BLaER1 treated with 17β-estradiol and CSF1 and Interleukin-3, amounts not matched to agents 10 nM and 100 nM (cell line): ENCODE measurements around the gene PLEKHA7.

Experiments used
- H3K27ac ChIP-seq, 11 experiments: shearing (Covaris generic); formaldehyde crosslinking; 2 replicates each; pipeline ENCODE4 v1.8.1; 2022
- H3K27me3 ChIP-seq, 11 experiments: shearing (Covaris generic); formaldehyde crosslinking; 2 replicates each; pipeline ENCODE4 v1.8.1; 2022
- H3K36me3 ChIP-seq, 11 experiments: shearing (Covaris generic); formaldehyde crosslinking; 2 replicates each; pipeline ENCODE4 v1.8.1; 2022
- H3K4me1 ChIP-seq, 10 experiments: shearing (Covaris generic); formaldehyde crosslinking; 2 replicates each; pipeline ENCODE4 v1.8.1; 2022
- H3K4me2 ChIP-seq, 11 experiments: shearing (Covaris generic); formaldehyde crosslinking; 2 replicates each; pipeline ENCODE4 v1.8.1; 2022
- H3K4me3 ChIP-seq, 10 experiments: shearing (Covaris generic); formaldehyde crosslinking; 2 replicates each; pipeline ENCODE4 v1.8.1; 2022
- H3K9ac ChIP-seq, 11 experiments: shearing (Covaris generic); formaldehyde crosslinking; 2 replicates each; pipeline ENCODE4 v1.8.1; 2022
- H3K9me3 ChIP-seq, 11 experiments: shearing (Covaris generic); formaldehyde crosslinking; replicated peaks in 1 of 11; 2 replicates each; pipeline ENCODE4 v1.8.1; 2022
- H4K20me1 ChIP-seq, 11 experiments: shearing (Covaris generic); formaldehyde crosslinking; 2 replicates each; pipeline ENCODE4 v1.8.1; 2022
- Cebpa-rat ChIP-seq, 11 experiments: shearing (Covaris generic); IDR thresholded peaks; 2 replicates each; pipeline ENCODE4 v1.8.1; 2022

PLEKHA7 gene

GRCh38 chr11:16982256-16982671 lies 31.9 kb downstream of the PLEKHA7 start:
- Histone ChIP-seq H3K9ac (no peak overlapping the region), H3K4me2 (no peak overlapping the region), H3K9me3 (no peaks in the 10 kb centered on the region), H4K20me1 (no peaks in the 10 kb centered on the region), H3K27ac (no peak overlapping the region), H3K4me1 (peaks cover 5 to 15% (median 8%) of the 10 kb centered on the region in 10 experiments; a peak in 16 of 20 replicates), H3K4me3 (no peak overlapping the region), H3K36me3 (no peaks in the 10 kb centered on the region), H3K27me3 (no peaks in the 10 kb centered on the region)
- TF ChIP-seq Cebpa-rat (IDR thresholded peaks at IDR 0.05) = no peak

- no peak for TF ChIP-seq Cebpa-rat (IDR thresholded peaks at IDR 0.05)
- Histone ChIP-seq H3K9me3 (no peaks in the 10 kb centered on the region), H3K9ac (no peak overlapping the region), H3K27ac (no peak overlapping the region), H4K20me1 (no peaks in the 10 kb centered on the region), H3K36me3 (no peaks in the 10 kb centered on the region), H3K27me3 (no peaks in the 10 kb centered on the region), H3K4me2 (no peak overlapping the region), H3K4me3 (no peak overlapping the region), H3K4me1 (peaks cover 4 to 15% (median 7%) of the 10 kb centered on the region in 10 experiments; a peak in 16 of 20 replicates)
Measured at GRCh38 chr11:16981651-16982194, 32.5 kb downstream of the PLEKHA7 start.

DNA sequence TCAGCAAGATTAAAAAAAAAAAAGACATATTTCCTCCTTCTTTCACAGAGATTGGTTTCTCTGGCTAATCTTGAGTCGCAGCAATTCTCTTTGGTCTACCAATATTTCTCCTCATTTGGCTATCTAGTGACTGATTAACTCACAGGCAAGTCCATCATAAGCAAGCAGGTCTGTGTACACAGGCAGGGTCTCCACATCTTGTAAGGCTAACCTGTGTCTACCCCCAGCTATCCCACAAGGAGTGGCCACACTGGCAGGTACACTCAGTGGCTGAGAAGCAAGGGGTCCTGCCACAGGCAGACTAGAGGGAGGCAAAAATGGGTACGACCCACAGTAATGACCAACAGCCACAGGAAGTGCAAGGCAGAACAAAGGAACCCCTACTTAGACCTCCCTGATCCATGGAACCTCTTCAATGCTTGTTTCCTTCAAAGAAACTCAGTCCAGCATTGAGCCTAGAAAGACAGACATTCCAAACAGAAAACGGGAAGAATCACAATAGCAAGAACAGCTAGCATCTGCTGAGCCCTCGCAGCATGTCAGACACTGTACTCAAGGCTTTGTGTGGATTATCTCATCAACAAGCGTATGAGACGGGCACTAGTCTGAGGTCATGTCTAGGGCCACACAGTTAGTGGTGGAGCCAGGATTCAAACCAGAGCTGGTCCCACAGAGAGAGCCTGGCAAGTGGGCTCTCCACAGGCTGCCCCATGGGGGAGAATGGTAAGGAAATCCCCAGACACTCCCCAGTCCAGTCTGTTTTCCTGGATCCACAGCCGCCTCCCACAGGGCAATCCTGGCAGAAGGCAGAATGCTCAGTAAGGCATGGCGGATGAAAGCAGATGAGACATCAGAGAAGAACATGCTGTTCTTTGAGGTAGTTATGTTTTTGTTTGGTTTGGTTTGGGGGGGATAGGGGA lies 34.3 kb downstream of the PLEKHA7 start:
- H3K4me2 ChIP-seq = no peak overlapping the region

DNA sequence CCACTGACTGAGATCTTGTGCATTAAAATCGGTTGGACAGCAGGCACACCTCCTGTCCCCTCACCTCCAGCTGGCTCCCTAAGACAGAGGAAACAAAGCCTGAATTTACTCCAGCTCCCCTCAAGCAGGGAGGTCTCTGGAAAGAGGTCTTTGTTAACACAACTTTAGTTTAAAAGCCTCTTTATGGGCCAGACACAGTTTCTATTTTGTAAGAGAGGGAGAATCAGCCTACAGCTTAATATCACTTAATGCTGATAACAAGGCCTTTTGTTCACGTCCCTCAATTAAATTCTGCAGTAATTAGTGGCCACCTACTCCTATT lies 36.3 kb downstream of the PLEKHA7 start:
- H3K4me2 ChIP-seq = no peak overlapping the region
- TF ChIP-seq Cebpa-rat (IDR thresholded peaks at IDR 0.05) = no peak

More for the DNA sequence above, 34.3 kb downstream of the PLEKHA7 start:
- H3K4me3 ChIP-seq = no peak overlapping the region
- TF ChIP-seq Cebpa-rat (IDR thresholded peaks at IDR 0.05) = no peak
- H4K20me1 ChIP-seq = no peaks in the 10 kb centered on the region
- no peaks in the 10 kb centered on the region for H3K9me3 ChIP-seq
- H3K27ac ChIP-seq = no peak overlapping the region
- H3K36me3 ChIP-seq = no peaks in the 10 kb centered on the region
- no peak overlapping the region for H3K9ac ChIP-seq
- peaks cover 0 to 7% (median 0%) of the 10 kb centered on the region in 10 experiments; a peak in 3 of 20 replicates for H3K4me1 ChIP-seq
- no peaks in the 10 kb centered on the region for H3K27me3 ChIP-seq

GRCh38 chr11:16977136-16977993 lies 36.8 kb downstream of the PLEKHA7 start:
- H3K4me3 ChIP-seq = no peak overlapping the region
- no peaks in the 10 kb centered on the region for H3K9me3 ChIP-seq
- H3K36me3 ChIP-seq = no peaks in the 10 kb centered on the region
- no peak overlapping the region for H3K27ac ChIP-seq
- no peaks in the 10 kb centered on the region for H4K20me1 ChIP-seq
- no peaks in the 10 kb centered on the region for H3K4me1 ChIP-seq
- H3K9ac ChIP-seq = no peak overlapping the region
- TF ChIP-seq Cebpa-rat (IDR thresholded peaks at IDR 0.05) = no peak
- H3K4me2 ChIP-seq = no peak overlapping the region
- no peaks in the 10 kb centered on the region for H3K27me3 ChIP-seq

More for the DNA sequence above, 36.3 kb downstream of the PLEKHA7 start:
- no peaks in the 10 kb centered on the region for H4K20me1 ChIP-seq
- peaks cover 0 to 5% (median 0%) of the 10 kb centered on the region in 10 experiments; a peak in 3 of 20 replicates for H3K4me1 ChIP-seq
- no peak overlapping the region for H3K27ac ChIP-seq
- H3K9ac ChIP-seq = no peak overlapping the region
- no peaks in the 10 kb centered on the region for H3K27me3 ChIP-seq
- H3K36me3 ChIP-seq = no peaks in the 10 kb centered on the region
- H3K4me3 ChIP-seq = no peak overlapping the region
- no peaks in the 10 kb centered on the region for H3K9me3 ChIP-seq

GRCh38 chr11:16976379-16976778 lies 37.8 kb downstream of the PLEKHA7 start:
- Histone ChIP-seq H3K27me3 (no peaks in the 10 kb centered on the region), H3K9ac (no peak overlapping the region), H3K36me3 (no peaks in the 10 kb centered on the region), H3K4me3 (no peak overlapping the region), H3K4me1 (no peaks in the 10 kb centered on the region), H3K9me3 (no peaks in the 10 kb centered on the region), H3K27ac (no peak overlapping the region), H4K20me1 (no peaks in the 10 kb centered on the region), H3K4me2 (no peak overlapping the region)
- TF ChIP-seq Cebpa-rat (IDR thresholded peaks at IDR 0.05) = no peak

- no peak overlapping the region for H3K9ac ChIP-seq
- no peaks in the 10 kb centered on the region for H3K36me3 ChIP-seq
- no peaks in the 10 kb centered on the region for H3K27me3 ChIP-seq
- no peak overlapping the region for H3K4me3 ChIP-seq
- no peaks in the 10 kb centered on the region for H3K9me3 ChIP-seq
- H3K27ac ChIP-seq = no peak overlapping the region
- H3K4me1 ChIP-seq = no peaks in the 10 kb centered on the region
- no peak for TF ChIP-seq Cebpa-rat (IDR thresholded peaks at IDR 0.05)
- no peaks in the 10 kb centered on the region for H4K20me1 ChIP-seq
- H3K4me2 ChIP-seq = no peak overlapping the region
Measured at GRCh38 chr11:16975906-16976305, 38.3 kb downstream of the PLEKHA7 start.

DNA sequence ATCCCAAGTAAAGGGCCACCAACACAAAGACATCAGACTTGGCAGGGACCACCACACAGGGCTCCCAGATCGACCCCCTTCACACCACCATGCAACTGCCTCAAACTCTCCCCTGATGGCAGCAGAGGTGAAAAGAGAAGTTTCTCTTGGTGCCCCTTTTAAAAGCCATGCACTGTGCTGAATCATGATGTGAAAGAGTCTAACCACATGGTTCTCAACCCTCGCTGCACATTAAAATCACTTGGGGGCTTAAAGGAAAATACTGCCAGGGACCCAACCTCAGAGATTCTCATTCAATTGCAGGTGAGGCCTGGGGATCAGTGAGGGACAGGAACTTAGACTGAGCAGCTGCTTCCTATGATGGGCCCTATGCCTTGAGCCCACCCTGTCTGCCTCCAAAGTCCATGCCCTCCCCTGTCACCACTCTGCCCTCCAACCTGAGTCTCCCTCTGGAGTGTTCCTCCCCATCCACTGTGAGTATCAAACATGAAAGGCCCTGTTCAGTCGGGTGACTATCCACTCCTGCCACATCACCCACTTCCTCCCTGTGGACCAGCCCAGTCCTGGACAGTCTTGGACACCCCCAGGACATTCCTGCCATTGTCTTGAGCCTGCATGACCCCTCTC lies 40.8 kb downstream of the PLEKHA7 start:
- Histone ChIP-seq H3K27me3 (no peaks in the 10 kb centered on the region), H3K27ac (no peak overlapping the region), H3K9ac (no peak overlapping the region), H3K9me3 (no peaks in the 10 kb centered on the region), H3K36me3 (no peaks in the 10 kb centered on the region), H3K4me3 (no peak overlapping the region), H3K4me1 (no peaks in the 10 kb centered on the region), H4K20me1 (no peaks in the 10 kb centered on the region), H3K4me2 (no peak overlapping the region)
- TF ChIP-seq Cebpa-rat (IDR thresholded peaks at IDR 0.05) = no peak
